ENCODE results near the gene LRRC8B.
A peak's percentile ranks its signal among the peaks of the same experiment; 100 is the strongest.

The LRRC8B gene

DNA sequence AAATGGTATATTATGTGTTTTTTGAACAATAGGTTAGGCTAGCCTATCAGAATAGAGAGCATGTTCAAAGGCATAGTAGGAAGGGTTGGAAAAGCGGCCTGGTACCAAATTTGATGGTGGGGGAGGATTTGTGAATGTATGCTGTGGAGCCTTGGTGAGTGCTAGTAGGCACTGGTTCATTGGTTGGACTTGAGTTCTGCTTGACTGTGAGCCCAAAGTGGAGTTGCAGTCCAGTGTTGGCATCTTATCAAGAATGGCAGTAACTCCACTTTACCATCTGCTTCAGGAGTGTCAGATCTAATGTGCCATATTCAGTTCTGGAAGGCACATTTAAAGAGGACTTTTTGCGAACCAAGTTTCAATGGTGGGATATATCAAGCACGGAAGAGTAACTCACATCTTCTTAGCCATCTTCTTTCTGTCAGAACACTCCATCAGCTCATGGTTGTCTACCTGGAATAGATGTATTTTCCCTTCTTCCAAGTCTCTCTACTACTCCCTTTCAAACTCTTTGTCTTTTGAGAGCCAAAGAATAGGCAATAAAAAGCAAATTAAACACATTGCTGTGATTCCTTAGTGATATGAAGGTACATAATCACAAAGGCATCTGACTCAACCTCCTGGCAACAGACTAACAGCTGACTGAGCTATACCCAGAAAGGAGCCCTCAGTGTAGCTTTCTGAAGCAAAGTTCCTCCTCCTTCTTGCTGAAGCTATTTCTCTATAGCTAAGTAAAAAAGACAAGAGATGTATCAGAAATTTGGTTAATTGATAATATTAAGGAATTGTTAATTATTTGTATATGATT, 21.7 kb downstream of the LRRC8B start:
- no peak for DNase-seq (ENCODE audit: insufficient read length, low spot score)
- peak; percentile 80 for FAIRE-seq

- FAIRE-seq: no peak
- DNase-seq (ENCODE audit: insufficient read length, low spot score): no peak
Observed at GRCh38 chr1:89546934-89547562, 22.4 kb downstream of the LRRC8B start.

DNA sequence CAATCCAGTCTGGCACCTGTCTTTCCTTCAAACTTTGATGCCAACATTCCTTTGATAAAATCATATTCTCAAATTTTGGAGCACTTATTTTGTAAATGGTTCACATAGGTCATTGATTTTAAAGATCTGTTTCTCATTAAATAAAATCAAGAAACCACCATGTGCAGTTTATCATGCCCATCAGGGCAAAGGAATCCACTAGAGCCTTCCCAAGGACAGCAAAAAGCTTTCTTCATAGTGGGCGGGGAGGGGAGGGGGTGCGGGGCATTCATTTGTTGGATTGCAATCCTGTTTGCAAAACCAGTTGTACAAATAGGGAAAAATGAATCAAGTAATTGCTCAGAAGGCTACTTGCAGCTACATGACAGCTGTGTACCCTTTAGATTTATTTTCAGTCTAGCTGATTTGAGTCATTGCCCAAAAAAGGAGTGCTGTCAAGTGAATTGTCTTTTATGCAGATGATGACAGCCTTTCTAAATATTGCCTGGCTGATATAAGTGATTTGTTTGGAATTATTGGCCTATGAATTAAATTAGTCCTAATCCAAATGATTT, 23.0 kb downstream of the LRRC8B start:
- DNase-seq (ENCODE audit: insufficient read length, low spot score) (no peak), FAIRE-seq (no peak)

DNA sequence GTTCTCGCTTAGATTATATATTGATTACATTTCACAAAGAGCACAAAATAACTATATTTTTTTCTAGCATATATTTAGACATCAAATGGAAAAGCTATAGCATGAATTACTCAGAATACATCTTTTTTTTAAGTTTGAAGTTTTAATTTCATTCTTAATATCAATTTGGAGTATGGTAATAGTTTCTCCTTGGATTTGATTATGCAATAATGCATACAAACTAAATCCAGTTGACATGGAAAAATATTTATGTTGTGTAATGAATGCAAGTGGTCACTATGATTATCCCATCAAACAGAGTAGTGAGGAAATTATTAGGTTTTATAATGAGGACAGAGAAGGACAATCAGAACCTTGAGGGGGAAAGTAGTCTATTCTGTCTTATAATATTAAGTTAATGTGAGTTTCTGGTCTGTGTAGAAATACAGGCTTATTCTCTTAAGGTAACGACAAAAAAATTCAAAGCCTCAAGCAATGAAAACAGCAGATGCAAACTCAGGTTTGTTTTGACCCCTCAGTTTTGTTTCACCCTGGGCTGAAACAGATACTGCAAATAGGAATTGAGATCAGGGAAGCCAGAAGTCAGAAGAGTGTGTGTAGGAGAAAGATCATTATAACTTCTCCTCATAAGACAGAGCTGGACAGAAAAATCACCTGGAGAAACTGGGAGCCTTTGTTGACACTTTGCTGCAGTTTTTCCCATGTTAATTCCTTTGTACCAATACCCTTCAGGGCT, 23.7 kb downstream of the LRRC8B start:
- FAIRE-seq: peak; percentile 62
- DNase-seq (ENCODE audit: insufficient read length, low spot score): no peak

- DNase-seq (ENCODE audit: insufficient read length, low spot score) (no peak), FAIRE-seq (peak; percentile 31)
Observed at GRCh38 chr1:89550995-89551394, 26.4 kb downstream of the LRRC8B start.

GRCh38 chr1:89552471-89553081, 27.9 kb downstream of the LRRC8B start:
- FAIRE-seq (peak; percentile 93), DNase-seq (ENCODE audit: insufficient read length, low spot score) (peak; percentile 22)

- peak; percentile 23 for FAIRE-seq
Observed at GRCh38 chr1:89553157-89553556, 28.5 kb downstream of the LRRC8B start.

GRCh38 chr1:89555550-89555949, 30.9 kb downstream of the LRRC8B start:
- no peak for FAIRE-seq
- no peak for DNase-seq (ENCODE audit: insufficient read length, low spot score)

More at GRCh38 chr1:89553157-89553556, 28.5 kb downstream of the LRRC8B start:
- no peak for DNase-seq (ENCODE audit: insufficient read length, low spot score)

- DNase-seq (ENCODE audit: insufficient read length, low spot score) (no peak), FAIRE-seq (no peak)
Observed at GRCh38 chr1:89556726-89557444, 32.3 kb downstream of the LRRC8B start.

DNA sequence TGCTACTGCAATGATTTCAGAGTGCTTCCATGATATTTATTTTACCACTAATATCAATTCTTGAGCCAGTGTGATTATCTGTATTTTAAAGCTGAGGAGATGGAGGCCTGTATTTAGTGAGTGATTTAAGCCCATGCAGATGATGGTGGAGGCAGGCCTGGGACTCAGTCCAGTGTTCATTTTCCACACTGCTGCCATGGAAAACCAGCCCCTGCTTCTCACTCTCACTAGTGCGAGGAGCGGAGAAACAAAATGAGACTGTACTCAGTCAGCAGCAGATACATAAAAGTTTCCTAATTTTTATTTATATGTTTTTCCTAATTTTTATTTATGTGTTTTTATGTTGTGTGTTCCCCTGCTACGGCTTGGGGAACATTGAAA, 32.8 kb downstream of the LRRC8B start:
- DNase-seq (ENCODE audit: insufficient read length, low spot score) (no peak), FAIRE-seq (no peak)

DNA sequence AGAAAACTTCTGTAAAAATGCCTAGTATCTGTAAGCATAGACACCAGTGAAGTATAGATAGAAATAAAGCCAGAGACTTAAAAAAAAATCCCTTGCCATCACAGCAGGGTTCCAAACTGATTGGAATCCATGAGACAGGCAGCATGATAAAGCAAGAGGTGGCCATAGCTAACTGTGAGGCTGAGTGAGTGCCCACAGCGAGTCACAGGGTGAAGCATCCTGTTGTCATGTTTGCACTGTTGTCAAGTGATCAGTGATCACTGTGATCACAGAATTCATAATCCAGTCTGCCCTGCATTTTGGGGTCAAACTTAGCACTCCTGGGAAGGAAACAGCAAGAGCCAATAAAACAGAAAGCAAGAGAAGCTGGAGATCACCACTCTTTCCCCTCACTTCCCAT, 33.3 kb downstream of the LRRC8B start:
- DNase-seq (ENCODE audit: insufficient read length, low spot score) (no peak), FAIRE-seq (no peak)

- DNase-seq (ENCODE audit: insufficient read length, low spot score): no peak
- no peak for FAIRE-seq
Observed at GRCh38 chr1:89563957-89564604, 39.5 kb downstream of the LRRC8B start.

DNA sequence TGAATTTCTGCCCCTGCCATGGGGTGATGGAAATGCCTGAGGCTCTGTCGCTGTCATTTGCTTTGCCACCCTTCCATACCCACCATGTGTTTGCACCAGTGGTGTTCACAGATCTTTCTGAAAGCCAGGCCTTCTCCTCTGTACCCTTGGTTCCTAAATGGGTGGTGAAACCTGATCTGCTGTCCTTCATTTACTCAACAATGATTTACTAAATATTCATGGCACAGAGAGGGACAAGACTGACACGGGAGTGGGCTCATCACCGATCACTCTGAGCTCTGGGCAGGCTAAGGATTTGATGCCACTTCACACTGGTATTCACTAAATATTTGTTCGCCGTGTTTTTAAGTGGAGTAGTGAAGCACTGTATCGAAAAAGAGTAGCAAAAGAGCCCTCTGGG, 40.9 kb downstream of the LRRC8B start:
- FAIRE-seq (no peak), DNase-seq (ENCODE audit: insufficient read length, low spot score) (no peak)

DNA sequence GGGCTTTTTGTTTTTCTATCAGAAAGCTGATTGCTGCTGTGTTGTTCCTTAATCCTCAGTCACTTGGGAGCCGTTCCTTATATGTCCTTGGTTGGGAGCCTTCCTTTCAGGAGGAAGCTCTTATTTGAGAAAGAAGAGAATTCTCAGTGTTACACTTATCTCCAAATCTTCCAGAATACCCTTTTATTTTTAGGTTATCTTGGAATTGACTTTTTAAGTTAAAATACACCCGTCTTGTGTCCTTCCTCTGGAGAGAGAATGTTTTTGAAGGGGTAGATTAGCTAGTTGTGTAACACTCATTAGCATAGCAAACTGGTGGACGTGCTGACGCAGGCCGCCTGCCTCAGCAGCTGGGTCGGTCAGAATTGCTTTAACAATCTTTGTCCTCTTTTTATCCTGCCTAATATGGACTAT, 42.1 kb downstream of the LRRC8B start:
- DNase-seq (ENCODE audit: insufficient read length, low spot score) (no peak), FAIRE-seq (no peak)

DNA sequence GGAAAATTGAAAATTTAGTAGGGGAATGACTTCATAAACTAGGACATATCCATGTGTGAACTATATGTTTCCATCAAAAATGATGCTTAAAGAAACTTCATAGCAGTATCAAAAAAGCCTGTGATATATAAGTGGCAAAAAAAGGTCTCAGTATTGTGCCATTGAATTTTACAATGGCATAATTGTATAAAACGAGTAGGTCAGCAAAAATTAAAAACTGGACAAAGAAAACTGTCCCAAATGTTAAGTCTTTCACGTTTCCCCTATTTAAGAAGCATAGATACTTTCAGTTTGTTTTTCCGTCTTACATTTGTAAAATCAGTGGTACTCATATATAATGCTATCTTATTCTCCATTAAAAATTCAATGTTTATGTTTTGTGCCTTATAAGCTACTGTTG, 43.2 kb downstream of the LRRC8B start:
- DNase-seq (ENCODE audit: insufficient read length, low spot score) (no peak), FAIRE-seq (no peak)

DNA sequence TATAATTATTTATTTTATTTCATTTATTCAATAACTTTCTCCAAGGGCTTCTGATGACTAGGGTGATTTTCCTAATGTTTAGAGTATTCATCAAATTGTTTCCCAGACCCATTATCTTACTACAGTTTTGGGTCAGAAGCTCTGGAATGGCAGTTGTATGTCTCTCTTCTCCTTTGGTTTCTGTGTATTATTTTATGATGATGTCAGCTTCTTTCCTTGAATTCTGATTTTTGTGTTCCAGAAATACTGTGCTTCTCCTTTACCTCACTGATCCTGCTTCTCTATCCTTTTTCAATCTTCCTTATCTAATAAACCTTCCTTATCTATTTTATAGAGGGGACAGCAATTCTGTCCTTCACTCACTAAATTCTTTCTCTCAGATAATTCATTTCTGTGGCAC, 48.8 kb downstream of the LRRC8B start:
- no peak for DNase-seq (ENCODE audit: insufficient read length, low spot score)
- FAIRE-seq: no peak

DNA sequence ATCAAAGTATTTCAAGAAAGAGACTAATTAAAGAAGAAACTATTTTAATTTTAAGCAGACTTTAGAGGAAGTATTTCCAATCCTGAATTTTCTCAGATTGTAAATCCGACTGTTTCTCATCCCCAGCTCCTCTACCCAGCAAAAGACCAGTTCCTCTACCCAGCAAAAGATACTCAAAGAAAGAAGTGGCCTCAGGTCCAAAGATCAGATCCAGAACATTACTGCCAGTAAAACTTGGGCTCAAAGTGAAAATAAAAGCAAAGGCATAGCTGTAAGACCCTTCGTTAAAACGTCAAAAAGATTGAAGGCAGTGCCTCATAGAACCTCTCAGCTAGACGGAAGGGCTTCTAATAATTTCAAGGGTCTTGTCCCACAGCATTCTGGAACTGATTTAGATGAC, 50.0 kb downstream of the LRRC8B start:
- no peak for DNase-seq (ENCODE audit: insufficient read length, low spot score)
- FAIRE-seq: no peak

DNA sequence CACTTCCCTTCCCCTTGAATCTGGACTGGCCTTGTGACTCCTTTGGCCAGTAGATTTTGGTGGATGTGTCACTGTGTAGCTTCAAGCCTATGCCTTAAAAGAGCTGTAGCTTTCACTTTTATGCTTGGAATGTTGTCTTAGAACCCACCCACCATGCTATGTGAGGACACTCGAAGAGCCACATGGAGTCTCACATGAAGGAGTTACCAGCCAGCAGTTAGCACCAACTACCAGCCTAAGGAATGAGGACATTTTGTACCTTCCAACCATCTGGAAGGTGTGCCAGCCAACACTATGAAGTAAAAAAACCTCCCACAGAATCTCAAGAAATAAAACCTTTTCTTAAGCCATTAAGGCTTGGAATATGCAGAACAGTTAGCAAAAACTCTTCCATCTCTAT, 50.6 kb downstream of the LRRC8B start:
- no peak for DNase-seq (ENCODE audit: insufficient read length, low spot score)
- FAIRE-seq: no peak

GRCh38 chr1:89576013-89576412, 51.4 kb downstream of the LRRC8B start:
- FAIRE-seq (no peak), DNase-seq (ENCODE audit: insufficient read length, low spot score) (no peak)

DNA sequence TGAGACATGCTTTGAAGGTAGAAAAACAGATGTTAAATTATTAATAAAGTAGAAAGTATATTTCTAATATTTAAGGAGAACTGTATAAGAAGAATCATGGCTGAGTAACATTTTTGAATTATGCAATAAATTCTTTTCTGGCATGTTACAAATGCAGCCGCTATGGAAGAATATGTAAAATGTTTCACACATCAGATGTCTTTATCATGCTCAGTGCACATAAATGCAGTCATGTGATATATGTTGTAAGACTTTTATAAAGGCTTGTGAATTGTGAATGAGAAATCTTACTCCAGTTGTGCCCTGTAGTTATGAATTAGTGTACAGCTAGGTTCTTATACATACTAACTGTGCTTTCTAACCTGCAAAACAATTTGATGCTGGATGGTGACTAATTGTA, 53.5 kb downstream of the LRRC8B start:
- DNase-seq (ENCODE audit: insufficient read length, low spot score): no peak
- no peak for FAIRE-seq
